GM13977 (cell line): Measurements from ENCODE around the gene UBR2.
A peak's percentile ranks its signal among the peaks of the same experiment; 100 is the strongest.

ENCODE experiments used
- DNase-seq: peaks from one replicate; pipeline ENCODE4 v3.0.0; 2012; ENCODE audit warnings: low spot score
- in situ Hi-C: fragments of 300-500 bp; cut with MboI; formaldehyde crosslinking; loops from one replicate; pipeline ENCODE4 v1.12.0; 2022; ENCODE audit warnings: low sequenced_read_pairs, low pct_unique_long_range_greater_than_20kb, mixed read lengths, inconsistent platforms; ENCODE audit not compliant: unreplicated experiment
- TF ChIP-seq, protein P1 (sequence below): IDR thresholded peaks from 2 replicates; pipeline ENCODE4 v1.5.1; 2012; ENCODE audit warnings: mild to moderate bottlenecking, control low read depth; ENCODE audit not compliant: insufficient read depth; ENCODE audit errors: extremely low read depth, missing control alignments

The UBR2 gene

DNA sequence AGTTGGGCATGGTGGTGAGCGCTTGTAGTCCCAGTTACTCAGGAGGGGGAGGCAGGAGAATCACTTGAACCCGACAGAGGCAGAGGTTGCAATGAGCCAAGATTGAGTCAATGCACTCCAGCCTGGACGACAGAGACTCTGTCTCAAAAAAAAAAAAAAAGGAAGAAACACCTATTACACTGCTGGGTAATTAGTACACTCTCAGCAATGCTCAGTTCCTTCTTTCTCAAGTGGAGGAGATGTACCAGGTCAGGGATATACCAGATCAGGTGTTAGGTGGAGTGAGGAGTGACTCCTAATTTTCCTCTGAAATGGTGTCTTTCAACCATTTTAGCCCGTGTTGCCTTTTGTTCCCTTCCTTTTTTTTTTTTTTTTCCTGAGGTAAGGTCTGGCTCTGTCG, 30.0 kb upstream of the UBR2 start:
- TF ChIP-seq, protein P1, sequence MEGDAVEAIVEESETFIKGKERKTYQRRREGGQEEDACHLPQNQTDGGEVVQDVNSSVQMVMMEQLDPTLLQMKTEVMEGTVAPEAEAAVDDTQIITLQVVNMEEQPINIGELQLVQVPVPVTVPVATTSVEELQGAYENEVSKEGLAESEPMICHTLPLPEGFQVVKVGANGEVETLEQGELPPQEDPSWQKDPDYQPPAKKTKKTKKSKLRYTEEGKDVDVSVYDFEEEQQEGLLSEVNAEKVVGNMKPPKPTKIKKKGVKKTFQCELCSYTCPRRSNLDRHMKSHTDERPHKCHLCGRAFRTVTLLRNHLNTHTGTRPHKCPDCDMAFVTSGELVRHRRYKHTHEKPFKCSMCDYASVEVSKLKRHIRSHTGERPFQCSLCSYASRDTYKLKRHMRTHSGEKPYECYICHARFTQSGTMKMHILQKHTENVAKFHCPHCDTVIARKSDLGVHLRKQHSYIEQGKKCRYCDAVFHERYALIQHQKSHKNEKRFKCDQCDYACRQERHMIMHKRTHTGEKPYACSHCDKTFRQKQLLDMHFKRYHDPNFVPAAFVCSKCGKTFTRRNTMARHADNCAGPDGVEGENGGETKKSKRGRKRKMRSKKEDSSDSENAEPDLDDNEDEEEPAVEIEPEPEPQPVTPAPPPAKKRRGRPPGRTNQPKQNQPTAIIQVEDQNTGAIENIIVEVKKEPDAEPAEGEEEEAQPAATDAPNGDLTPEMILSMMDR = no peak
- DNase-seq = no peak
- in situ Hi-C loops = loop anchor here (25.0 kb wide), 1 partner anchor 271 kb away; no protein-coding TSS in a partner anchor

DNA sequence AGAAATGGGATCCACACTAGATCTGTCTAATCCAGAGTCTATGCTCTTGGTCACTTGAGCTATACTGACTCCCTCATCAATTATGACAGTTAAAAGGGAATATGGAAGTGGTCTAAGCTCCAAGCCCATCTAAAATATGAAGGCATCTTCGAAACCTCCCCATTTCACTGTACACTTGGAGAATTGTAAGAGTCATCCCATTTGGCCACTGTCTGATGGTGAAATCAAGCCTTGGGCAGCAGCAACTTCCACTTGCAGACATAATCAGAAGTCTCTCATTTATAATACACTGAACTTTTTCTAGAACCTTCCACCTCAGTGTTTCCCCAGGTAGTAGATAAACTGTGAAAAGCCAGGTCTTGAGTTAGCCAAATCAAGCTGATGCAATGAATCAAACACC, 26.3 kb upstream of the UBR2 start:
- in situ Hi-C loops = loop anchor here (25.0 kb wide), 1 partner anchor 275 kb away; no protein-coding TSS in a partner anchor
- no peak for DNase-seq
- TF ChIP-seq, protein P1 = no peak

DNA sequence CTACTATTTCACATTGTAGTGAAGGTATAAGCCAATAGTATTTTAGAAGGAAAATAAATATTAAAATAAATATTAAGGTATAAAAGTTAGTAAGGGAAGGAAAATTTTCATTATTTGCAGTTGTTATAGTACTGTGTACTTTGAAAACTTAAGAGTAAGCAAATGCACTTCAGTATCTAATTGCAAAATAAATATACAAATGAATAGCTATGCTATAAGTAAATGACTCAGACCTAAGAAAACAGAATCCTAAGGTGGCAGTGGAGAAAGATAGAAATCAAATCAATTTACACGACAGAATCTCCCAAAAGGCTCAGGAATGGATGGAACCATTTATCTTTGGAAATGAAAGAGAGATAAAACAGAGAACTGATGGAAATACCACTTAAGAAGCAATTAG, 24.7 kb upstream of the UBR2 start:
- no peak for DNase-seq
- in situ Hi-C loops = loop anchor here (25.0 kb wide), 1 partner anchor 277 kb away; no protein-coding TSS in a partner anchor
- TF ChIP-seq, protein P1 = no peak

DNA sequence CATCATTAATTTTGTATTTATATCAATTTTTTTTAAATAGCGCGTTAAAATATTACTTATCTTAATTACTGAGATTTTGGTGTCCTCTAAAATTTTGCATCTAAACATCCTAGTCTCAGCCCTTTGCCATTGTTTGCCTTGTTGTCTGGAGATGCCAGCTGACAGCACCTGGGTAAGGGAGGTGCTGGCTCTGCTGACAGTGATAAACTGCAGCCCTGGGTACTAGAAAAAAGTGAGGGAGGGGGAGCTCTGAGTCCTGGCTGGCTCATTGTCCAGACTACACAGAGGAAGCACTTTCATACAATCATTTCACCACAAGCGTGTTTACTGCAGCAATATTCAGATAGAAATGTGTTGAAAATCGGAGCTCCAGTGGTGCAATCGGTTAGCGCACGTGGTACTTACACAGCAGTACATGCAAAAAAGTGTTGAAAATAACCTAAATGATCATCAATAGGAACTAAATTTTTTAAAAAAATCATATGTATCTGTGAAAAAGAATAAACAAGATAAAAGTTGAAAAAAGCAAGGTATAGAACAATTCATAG, 18.5 kb upstream of the UBR2 start:
- TF ChIP-seq, protein P1 = no peak
- no peak for DNase-seq
- in situ Hi-C loops = loop anchor here (25.0 kb wide), 1 partner anchor 283 kb away; no protein-coding TSS in a partner anchor

DNA sequence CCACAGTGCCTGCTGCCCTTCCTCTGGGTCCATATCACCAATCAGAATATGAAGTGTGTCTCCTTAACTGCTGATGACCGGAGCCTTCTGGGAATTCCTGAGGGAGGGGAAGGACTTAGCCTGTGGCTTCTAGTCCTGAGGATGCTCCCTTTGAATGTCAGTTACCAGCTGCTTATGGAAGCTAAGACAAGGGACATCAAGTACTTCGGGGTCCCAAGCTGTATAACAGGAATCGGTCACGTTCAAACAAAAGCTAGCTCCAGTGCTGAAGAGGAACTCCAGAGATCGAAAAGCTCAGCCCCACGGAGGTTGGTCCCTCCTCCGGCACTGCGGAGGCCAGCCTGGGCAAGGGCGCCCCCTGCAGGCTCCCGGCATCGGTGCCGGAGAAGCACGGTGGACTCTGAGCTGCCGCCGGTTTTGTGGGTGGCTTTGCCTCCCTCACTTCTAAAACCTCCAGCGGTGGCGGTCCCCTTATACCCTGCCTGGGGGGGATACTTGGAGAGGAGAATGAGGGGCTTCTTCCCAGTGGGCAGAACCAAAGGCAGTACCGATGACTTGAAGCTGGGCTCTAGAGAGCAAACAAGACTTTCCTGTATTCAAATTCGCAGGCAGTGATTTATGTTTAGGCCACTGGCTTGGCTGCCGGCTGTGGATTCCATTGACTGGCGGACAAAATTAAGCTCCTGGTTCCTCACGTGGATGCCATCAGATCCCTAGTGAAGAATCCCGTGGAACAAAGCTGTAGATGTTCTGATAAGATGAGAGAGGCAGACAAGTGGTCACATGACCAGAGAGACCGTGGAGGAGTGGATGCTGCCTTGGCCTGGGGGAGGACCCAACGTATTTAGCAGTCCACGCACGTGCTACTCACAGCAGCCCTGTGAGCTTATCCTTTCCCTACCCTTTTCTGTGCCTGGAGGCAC, 16.2 kb upstream of the UBR2 start:
- peak; percentile 92 for DNase-seq
- TF ChIP-seq, protein P1 = peak; percentile 99
- in situ Hi-C loops = loop anchor here (25.0 kb wide), 1 partner anchor 285 kb away; no protein-coding TSS in a partner anchor

DNA sequence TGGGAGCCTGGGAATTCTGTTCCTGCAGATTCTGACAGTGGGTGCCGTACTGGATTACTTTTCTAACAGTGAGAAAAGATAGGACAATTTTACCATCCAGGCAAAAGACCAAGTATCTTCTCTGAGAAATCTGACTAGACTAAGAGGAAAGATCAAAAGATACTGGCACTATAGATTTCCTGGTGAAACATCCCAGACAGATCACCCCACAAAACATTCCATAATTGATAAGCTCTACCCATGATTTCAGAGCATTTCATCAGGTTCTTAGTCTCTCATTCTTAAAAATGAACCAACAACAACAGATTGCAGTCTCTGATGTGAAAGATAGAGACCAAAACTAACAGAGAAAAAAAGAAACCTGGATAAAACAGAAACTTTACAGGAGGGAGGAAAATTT, 13.6 kb upstream of the UBR2 start:
- TF ChIP-seq, protein P1 = no peak
- in situ Hi-C loops = no loop called here
- DNase-seq = no peak
